MM.1S (cell line): ENCODE results near the gene DLGAP1.
"Not testable (repeated sequence)": the region's sequence is repeated elsewhere in the genome, so short reads cannot be mapped to it uniquely, and the experiment has no call there.

Experiments used
- EZH2 ChIP-seq: fragments of 300-600 bp; sonication (generic); optimal IDR thresholded peaks from 2 replicates; pipeline ENCODE3; 2017; ENCODE audit warnings: low read depth, mild to moderate bottlenecking, antibody characterized with exemption, low read length, mixed read lengths
- EZH2phosphoT487 ChIP-seq: fragments of 300-600 bp; sonication (generic); IDR thresholded peaks from 2 replicates; pipeline ENCODE4 v1.6.1; 2018; ENCODE audit warnings: antibody characterized with exemption, low read length
- TF ChIP-seq, protein P1 (sequence below): fragments of 300-600 bp; sonication (generic); IDR thresholded peaks from 2 replicates; pipeline ENCODE4 v1.5.1; 2016; ENCODE audit warnings: antibody characterized with exemption, low read length, mixed read lengths

DNA sequence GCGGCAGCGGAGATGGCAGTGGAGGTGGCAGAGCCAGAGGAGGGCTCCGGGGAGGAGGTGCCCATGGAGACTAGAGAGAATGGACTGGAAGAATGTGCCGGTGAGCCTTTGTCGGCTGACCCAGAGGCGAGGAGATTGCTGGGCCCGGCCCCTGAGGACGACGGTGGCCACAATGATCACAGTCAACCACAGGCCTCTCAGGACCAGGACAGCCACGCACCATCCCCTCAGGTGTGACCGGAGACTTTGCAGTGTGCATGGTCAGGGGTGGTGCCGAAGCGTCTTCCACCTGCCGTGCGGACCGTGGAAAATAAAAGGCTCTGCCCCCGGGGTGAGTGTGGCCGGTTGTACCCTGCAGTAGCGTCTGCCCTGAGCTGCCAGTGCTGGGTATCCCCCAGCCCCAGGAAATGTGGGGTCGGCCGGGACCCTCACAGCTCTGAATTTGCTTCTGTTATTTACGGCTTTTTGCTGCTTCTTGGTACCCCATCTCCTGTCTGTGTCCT is 874.5 kb downstream of the DLGAP1 start:
- TF ChIP-seq, protein P1, sequence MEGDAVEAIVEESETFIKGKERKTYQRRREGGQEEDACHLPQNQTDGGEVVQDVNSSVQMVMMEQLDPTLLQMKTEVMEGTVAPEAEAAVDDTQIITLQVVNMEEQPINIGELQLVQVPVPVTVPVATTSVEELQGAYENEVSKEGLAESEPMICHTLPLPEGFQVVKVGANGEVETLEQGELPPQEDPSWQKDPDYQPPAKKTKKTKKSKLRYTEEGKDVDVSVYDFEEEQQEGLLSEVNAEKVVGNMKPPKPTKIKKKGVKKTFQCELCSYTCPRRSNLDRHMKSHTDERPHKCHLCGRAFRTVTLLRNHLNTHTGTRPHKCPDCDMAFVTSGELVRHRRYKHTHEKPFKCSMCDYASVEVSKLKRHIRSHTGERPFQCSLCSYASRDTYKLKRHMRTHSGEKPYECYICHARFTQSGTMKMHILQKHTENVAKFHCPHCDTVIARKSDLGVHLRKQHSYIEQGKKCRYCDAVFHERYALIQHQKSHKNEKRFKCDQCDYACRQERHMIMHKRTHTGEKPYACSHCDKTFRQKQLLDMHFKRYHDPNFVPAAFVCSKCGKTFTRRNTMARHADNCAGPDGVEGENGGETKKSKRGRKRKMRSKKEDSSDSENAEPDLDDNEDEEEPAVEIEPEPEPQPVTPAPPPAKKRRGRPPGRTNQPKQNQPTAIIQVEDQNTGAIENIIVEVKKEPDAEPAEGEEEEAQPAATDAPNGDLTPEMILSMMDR, result not testable (repeated sequence)
- not testable (repeated sequence) for TF ChIP-seq EZH2, EZH2phosphoT487
